ENCODE results near the gene PEAK1.

DNA sequence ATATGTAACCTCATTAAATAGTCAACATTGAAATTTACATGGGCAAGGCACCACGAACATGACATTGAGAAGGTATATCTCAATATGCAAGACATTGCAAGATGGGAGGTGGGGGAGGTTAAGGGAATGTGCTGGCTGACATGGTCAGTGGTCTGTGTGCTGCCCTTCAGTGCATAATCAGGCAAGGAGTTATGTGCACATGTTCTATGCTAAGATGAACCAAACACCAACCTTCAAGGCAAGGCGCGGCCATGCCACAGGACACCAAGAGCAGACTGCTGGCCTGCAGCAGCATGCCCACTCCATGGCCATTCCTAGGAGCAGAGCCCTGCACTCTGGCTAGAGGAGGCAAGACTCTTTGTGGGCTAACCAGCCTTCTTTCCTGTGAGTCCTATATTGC is 308.1 kb downstream of the PEAK1 start:
- TF ChIP-seq, protein P1, sequence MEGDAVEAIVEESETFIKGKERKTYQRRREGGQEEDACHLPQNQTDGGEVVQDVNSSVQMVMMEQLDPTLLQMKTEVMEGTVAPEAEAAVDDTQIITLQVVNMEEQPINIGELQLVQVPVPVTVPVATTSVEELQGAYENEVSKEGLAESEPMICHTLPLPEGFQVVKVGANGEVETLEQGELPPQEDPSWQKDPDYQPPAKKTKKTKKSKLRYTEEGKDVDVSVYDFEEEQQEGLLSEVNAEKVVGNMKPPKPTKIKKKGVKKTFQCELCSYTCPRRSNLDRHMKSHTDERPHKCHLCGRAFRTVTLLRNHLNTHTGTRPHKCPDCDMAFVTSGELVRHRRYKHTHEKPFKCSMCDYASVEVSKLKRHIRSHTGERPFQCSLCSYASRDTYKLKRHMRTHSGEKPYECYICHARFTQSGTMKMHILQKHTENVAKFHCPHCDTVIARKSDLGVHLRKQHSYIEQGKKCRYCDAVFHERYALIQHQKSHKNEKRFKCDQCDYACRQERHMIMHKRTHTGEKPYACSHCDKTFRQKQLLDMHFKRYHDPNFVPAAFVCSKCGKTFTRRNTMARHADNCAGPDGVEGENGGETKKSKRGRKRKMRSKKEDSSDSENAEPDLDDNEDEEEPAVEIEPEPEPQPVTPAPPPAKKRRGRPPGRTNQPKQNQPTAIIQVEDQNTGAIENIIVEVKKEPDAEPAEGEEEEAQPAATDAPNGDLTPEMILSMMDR (IDR thresholded peaks at IDR 0.05): no peak
- no peak for TF ChIP-seq POLR2A (IDR thresholded peaks at IDR 0.05)
